Endothelial cell of umbilical vein (primary cell): Measurements from ENCODE around the gene IPPK. TPM values are rescaled to one million over a fixed set of nuclear protein-coding genes. Genes with fewer than 3 reads are reported as not detected.

Experiments used
- BruUV-seq: library from RNA; stranded (reverse); fragments of 400-500 nt; replicated peaks from 2 replicates; lab custom pipeline; 2021; lab: Mats Ljungman, UMichigan
- CTCF ChIA-PET: fragments of 300-600, 350-600 bp; sonication (Branson Sonifier 250); formaldehyde crosslinking; loops from one replicate; lab custom pipeline; 2021; ENCODE audit warnings: antibody characterized with exemption, inconsistent platforms; lab: Charles Lee
- POLR2A ChIA-PET: fragments of 300-600, 350-600 bp; sonication (Branson Sonifier 250); formaldehyde crosslinking; loops from one replicate; lab custom pipeline; 2021; ENCODE audit warnings: antibody characterized with exemption, inconsistent platforms; lab: Charles Lee
- DNase-seq: peaks from one replicate; pipeline ENCODE4 v3.0.0-alpha.2; 2011; ENCODE audit warnings: low read depth, low spot score
- FAIRE-seq: peaks from 2 replicates; lab custom pipeline; 2011; peaks lifted over from hg19 to GRCh38; lab: Jason Lieb, UNC
- H2AFZ ChIP-seq: 2 replicates; pipeline ENCODE4 v1.6.0; 2012; ENCODE audit warnings: low read depth, low read length, control low read depth, inconsistent platforms
- H3K27ac ChIP-seq: 2 replicates; pipeline ENCODE4 v1.5.1; 2011; ENCODE audit warnings: low read depth, mild to moderate bottlenecking, control low read depth, low read length, moderate library complexity; ENCODE audit not compliant: insufficient read depth
- H3K27me3 ChIP-seq, 2 experiments: 2 replicates each; pipeline versions ENCODE4 v1.6.0 to v1.6.1; 2011; ENCODE audit warnings: low read length in 2 of 2, mixed read lengths in 1 of 2; ENCODE audit not compliant: control insufficient read depth in 2 of 2, insufficient read depth in 2 of 2
- H3K36me3 ChIP-seq, 2 experiments: 2 replicates in 1 of 2; 3 replicates in 1 of 2; pipeline ENCODE4 v1.5.1; 2011; ENCODE audit warnings: low read length in 2 of 2, mild to moderate bottlenecking in 1 of 2, moderate library complexity in 1 of 2; ENCODE audit not compliant: control insufficient read depth in 2 of 2, insufficient read depth in 2 of 2; ENCODE audit errors: extremely low read depth in 1 of 2
- H3K4me1 ChIP-seq: 3 replicates; pipeline ENCODE4 v1.5.1; 2011; ENCODE audit warnings: mild to moderate bottlenecking, low read length; ENCODE audit not compliant: control insufficient read depth, insufficient read depth; ENCODE audit errors: extremely low read depth
- H3K4me2 ChIP-seq: 2 replicates; pipeline ENCODE4 v1.6.1; 2011; ENCODE audit warnings: low read length, control low read depth, mixed read lengths; ENCODE audit not compliant: insufficient read depth
- H3K4me3 ChIP-seq, 3 experiments: fragments of 200-600 bp in 1 of 3; sonication (generic), shearing (Covaris generic) in 1 of 3; replicated peaks in 1 of 3; 2 replicates each; pipeline ENCODE4 v1.5.1; 2011 to 2016; ENCODE audit warnings: control low read depth in 3 of 3, low read length in 3 of 3, mild to moderate bottlenecking in 2 of 3, inconsistent platforms in 1 of 3, low read depth in 1 of 3, moderate library complexity in 1 of 3; ENCODE audit not compliant: insufficient read depth in 1 of 3
- H3K79me2 ChIP-seq: 2 replicates; pipeline ENCODE4 v1.6.0; 2012; ENCODE audit warnings: low read length, inconsistent platforms; ENCODE audit not compliant: control insufficient read depth, insufficient read depth
- H3K9ac ChIP-seq: replicated peaks from 2 replicates; pipeline ENCODE3; 2011; ENCODE audit warnings: low read length, control low read depth; ENCODE audit not compliant: insufficient read depth; ENCODE audit errors: extremely low read depth
- H3K9me1 ChIP-seq: replicated peaks from 3 replicates; pipeline ENCODE4 v1.6.0; 2011; ENCODE audit warnings: mild to moderate bottlenecking, low read length; ENCODE audit not compliant: control insufficient read depth, insufficient read depth; ENCODE audit errors: extremely low read depth
- H3K9me3 ChIP-seq: replicated peaks from 2 replicates; pipeline ENCODE4 v1.5.1; 2012; ENCODE audit warnings: low read length, inconsistent platforms; ENCODE audit not compliant: control insufficient read depth, insufficient read depth
- H4K20me1 ChIP-seq: replicated peaks from 2 replicates; pipeline ENCODE3; 2011; ENCODE audit warnings: mild to moderate bottlenecking, low read length; ENCODE audit not compliant: control insufficient read depth, insufficient read depth; ENCODE audit errors: extremely low read depth
- EZH2 ChIP-seq: IDR thresholded peaks from 2 replicates; pipeline ENCODE4 v1.6.1; 2012; ENCODE audit warnings: borderline replicate concordance, low read depth, mild to moderate bottlenecking, moderate library complexity, low read length, inconsistent platforms; ENCODE audit not compliant: severe bottlenecking
- FOS ChIP-seq: IDR thresholded peaks from 2 replicates; pipeline ENCODE4 v1.6.1; 2011; ENCODE audit warnings: mild to moderate bottlenecking, low read length, moderate library complexity, borderline replicate concordance; ENCODE audit not compliant: insufficient read depth
- GATA2 ChIP-seq: IDR thresholded peaks from 2 replicates; pipeline ENCODE4 v1.7.0; 2011; ENCODE audit warnings: low read depth, mild to moderate bottlenecking, moderate library complexity, mixed read lengths, low read length; ENCODE audit not compliant: insufficient read length, insufficient read depth
- JUN ChIP-seq: IDR thresholded peaks from 2 replicates; pipeline ENCODE4 v1.6.1; 2011; ENCODE audit warnings: borderline replicate concordance, low read depth; ENCODE audit not compliant: insufficient read length, insufficient read depth
- MYC ChIP-seq: IDR thresholded peaks from one replicate; pipeline ENCODE4 v1.6.1; 2011; ENCODE audit warnings: mild to moderate bottlenecking, low read depth, low read length
- POLR2A ChIP-seq: IDR thresholded peaks from 2 replicates; pipeline ENCODE4 v1.6.1; 2012; ENCODE audit warnings: low read depth, mild to moderate bottlenecking, control low read depth, low read length
- POLR2AphosphoS5 ChIP-seq: IDR thresholded peaks from 2 replicates; pipeline ENCODE4 v1.6.1; 2012; ENCODE audit warnings: low read depth, mild to moderate bottlenecking, control low read depth, low read length, moderate library complexity; ENCODE audit not compliant: insufficient read depth
- dilution Hi-C: fragments of 300-500 bp; cut with MboI; formaldehyde crosslinking; loops from one replicate; pipeline ENCODE4 v1.15.0; 2019; ENCODE audit warnings: low sequenced_read_pairs; ENCODE audit not compliant: extremely low pct_ligation_motif_present
- intact Hi-C: fragments of 100-400 bp; cut with micrococcal nuclease; formaldehyde crosslinking; loops from one replicate; pipeline ENCODE4 v1.10.0; 2022
- polyA plus RNA-seq, 4 experiments: library from polyadenylated mRNA; depleted of rRNA in 3 of 4; stranded (reverse) in 3 of 4; unstranded in 1 of 4; fragments of >200 nt; gene quantifications; 2 replicates each; pipeline versions ENCODE4 v1.2.1 to v1.2.3, GENCODE V29; 2011 to 2012; ENCODE audit warnings: missing spikeins in 1 of 4
- total RNA-seq: library from RNA; stranded (reverse); gene quantifications from 2 replicates; pipeline ENCODE4 v1.2.3, GENCODE V29; 2021
- TF ChIP-seq, protein P1 (sequence below), 2 donors: IDR thresholded peaks; 1 replicate in 1 of 2; 2 replicates in 1 of 2; pipeline ENCODE4 v1.5.1; 2011; ENCODE audit warnings: low read length in 2 of 2, mild to moderate bottlenecking in 2 of 2, moderate library complexity in 2 of 2, control low read depth in 1 of 2, inconsistent platforms in 1 of 2, low read depth in 1 of 2; ENCODE audit not compliant: insufficient read depth in 1 of 2; ENCODE audit errors: extremely low read depth in 1 of 2
- TF ChIP-seq, protein P2 (sequence below): IDR thresholded peaks from 2 replicates; pipeline ENCODE4 v1.6.1; 2011; ENCODE audit not compliant: insufficient read depth, insufficient read length

Gene IPPK
- total and polyA plus RNA-seq, 2 donors (not counting 3 experiments of a cell fraction or from before 2014, with no cell fraction given) = 14.0 to 28.0 TPM

DNA sequence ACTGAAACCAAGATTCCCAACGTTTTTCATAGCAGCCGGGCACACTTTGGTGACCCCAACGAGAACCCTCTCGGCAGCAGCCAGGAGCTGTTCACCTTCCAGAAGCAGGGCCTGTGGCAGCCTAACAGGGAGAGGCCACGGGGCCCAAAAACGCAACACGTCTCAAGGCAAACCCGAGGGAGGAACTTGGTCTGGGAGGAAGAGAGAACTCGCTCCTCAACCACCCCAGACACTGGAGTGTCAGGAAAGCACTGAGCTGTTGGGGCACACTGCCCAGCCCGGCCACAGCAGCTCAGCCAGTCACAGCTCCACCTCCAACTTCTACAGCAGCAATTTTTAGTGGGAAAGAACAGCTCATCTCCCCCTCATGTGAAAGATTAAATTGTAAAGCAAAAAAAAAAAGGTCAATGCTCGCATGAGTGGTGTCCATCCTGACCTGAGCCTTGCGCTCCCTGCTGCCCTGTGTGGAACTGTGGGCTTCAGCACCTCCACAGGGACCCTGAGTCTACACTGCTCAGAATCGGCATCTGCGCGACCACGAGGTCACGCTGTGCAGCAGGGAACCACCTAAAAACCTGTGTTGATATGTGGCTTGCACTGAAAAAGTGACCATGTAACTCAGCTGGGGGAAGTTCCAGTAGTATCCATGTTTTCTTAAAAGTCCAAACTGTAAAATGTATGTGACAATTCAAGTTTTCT, 55.0 kb downstream of the IPPK start:
- Histone ChIP-seq H3K9me1 (no peaks in the 10 kb centered on the region), H3K4me3 (no peak overlapping the region), H3K9ac (no peak overlapping the region), H3K4me2 (no peak overlapping the region), H3K27me3 (no peaks in the 10 kb centered on the region), H2AFZ (no peak overlapping the region), H3K27ac (no peak overlapping the region), H3K4me1 (no peaks in the 10 kb centered on the region), H3K9me3 (no peaks in the 10 kb centered on the region), H3K79me2 (no peaks in the 10 kb centered on the region), H4K20me1 (no peaks in the 10 kb centered on the region), H3K36me3 (peaks cover 19 to 30% of the 10 kb centered on the region in 2 experiments)
- no peak for FAIRE-seq
- intact Hi-C loops (no loop called here), dilution Hi-C loops (no loop called here)
- TSS peak; percentile 18 for BruUV-seq
- no peak for DNase-seq
- TF ChIP-seq FOS (no peak), EZH2 (no peak), JUN (no peak), GATA2 (no peak), POLR2A (no peak), POLR2AphosphoS5 (no peak), MYC (no peak)
- TF ChIP-seq, protein P1, sequence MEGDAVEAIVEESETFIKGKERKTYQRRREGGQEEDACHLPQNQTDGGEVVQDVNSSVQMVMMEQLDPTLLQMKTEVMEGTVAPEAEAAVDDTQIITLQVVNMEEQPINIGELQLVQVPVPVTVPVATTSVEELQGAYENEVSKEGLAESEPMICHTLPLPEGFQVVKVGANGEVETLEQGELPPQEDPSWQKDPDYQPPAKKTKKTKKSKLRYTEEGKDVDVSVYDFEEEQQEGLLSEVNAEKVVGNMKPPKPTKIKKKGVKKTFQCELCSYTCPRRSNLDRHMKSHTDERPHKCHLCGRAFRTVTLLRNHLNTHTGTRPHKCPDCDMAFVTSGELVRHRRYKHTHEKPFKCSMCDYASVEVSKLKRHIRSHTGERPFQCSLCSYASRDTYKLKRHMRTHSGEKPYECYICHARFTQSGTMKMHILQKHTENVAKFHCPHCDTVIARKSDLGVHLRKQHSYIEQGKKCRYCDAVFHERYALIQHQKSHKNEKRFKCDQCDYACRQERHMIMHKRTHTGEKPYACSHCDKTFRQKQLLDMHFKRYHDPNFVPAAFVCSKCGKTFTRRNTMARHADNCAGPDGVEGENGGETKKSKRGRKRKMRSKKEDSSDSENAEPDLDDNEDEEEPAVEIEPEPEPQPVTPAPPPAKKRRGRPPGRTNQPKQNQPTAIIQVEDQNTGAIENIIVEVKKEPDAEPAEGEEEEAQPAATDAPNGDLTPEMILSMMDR (IDR thresholded peaks at IDR 0.05; ENCODE audit: extremely low read depth in 1 of 2, insufficient read depth in 1 of 2, low read depth in 1 of 2, low read length in 2 of 2) = no peak
- TF ChIP-seq, protein P2, sequence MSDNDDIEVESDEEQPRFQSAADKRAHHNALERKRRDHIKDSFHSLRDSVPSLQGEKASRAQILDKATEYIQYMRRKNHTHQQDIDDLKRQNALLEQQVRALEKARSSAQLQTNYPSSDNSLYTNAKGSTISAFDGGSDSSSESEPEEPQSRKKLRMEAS = no peak
- CTCF ChIA-PET = interaction anchor here (1.5 kb wide), 1 partner anchor 15 kb away, joined by 3 read pairs; no protein-coding TSS in a partner anchor
- POLR2A ChIA-PET = no interaction called here
